GM23248 (cell line): ENCODE results near the gene MCF2L.

ENCODE experiments used
- EZH2 ChIP-seq: fragments of 200-600 bp; sonication (generic); IDR thresholded peaks from 2 replicates; pipeline ENCODE4 v1.6.1; 2018; ENCODE audit warnings: antibody characterized with exemption, mild to moderate bottlenecking; ENCODE audit not compliant: insufficient read depth, poor library complexity, severe bottlenecking
- EZH2phosphoT487 ChIP-seq: fragments of 200-600 bp; sonication (generic); IDR thresholded peaks from 2 replicates; pipeline ENCODE4 v1.6.1; 2018; ENCODE audit warnings: antibody characterized with exemption, moderate library complexity, mild to moderate bottlenecking, low read depth; ENCODE audit not compliant: insufficient read depth

DNA sequence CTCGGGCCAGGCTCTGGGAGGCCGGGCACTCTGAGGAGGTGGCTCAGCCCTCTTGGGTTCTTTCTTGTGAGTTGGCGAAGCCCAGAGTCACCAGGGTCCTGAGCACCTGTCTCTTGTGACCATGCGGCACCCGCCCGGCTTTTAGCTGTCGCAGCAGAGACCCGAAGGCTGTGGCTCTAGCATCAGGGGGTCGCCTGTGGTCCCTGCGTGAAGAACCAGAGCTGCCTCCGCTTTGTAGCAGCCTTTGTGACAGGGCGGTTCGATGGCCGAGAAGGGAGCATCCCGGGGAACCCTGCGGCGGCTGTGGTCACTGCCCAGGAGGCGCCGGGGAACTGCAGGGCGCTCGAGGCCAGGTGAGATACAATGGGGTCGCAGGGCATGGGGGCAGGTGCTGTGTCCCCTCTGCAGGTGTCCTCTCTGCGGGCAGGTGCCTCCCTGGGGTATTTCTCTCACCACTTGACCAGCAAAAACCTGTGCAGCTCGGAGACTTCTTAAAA is 10.4 kb downstream of the MCF2L start:
- TF ChIP-seq EZH2 (no peak), EZH2phosphoT487 (no peak)
